Smooth muscle cell (in vitro differentiated cells): ENCODE results near the gene GPX1. TPM values are rescaled to one million over a fixed set of nuclear protein-coding genes. Genes with fewer than 3 reads are reported as not detected.
A peak's percentile ranks its signal among the peaks of the same experiment; 100 is the strongest.

Experiments
- DNase-seq: peaks from one replicate; lab custom pipeline; 2025; ENCODE audit not compliant: unreplicated experiment; lab: John Stamatoyannopoulos, UW
- H2AFZ ChIP-seq: fragments of 200-600 bp; sonication (generic); 2 replicates; pipeline ENCODE4 v1.6.0; 2016; ENCODE audit warnings: antibody characterized with exemption, low read depth, mild to moderate bottlenecking
- H3F3A ChIP-seq: fragments of 200-600 bp; sonication (generic); 2 replicates; pipeline ENCODE4 v1.6.0; 2017; ENCODE audit warnings: antibody characterized with exemption, low read depth
- H3K27ac ChIP-seq: fragments of 200-600 bp; sonication (generic); 2 replicates; pipeline ENCODE4 v1.5.1; 2016; ENCODE audit warnings: low read depth, mild to moderate bottlenecking
- H3K27me3 ChIP-seq: fragments of 200-600 bp; sonication (generic); 2 replicates; pipeline ENCODE4 v1.6.1; 2016; ENCODE audit warnings: low read depth, mild to moderate bottlenecking
- H3K36me3 ChIP-seq: fragments of 200-600 bp; sonication (generic); 2 replicates; pipeline ENCODE4 v1.5.1; 2016; ENCODE audit warnings: low read depth
- H3K4me1 ChIP-seq: fragments of 200-600 bp; sonication (generic); 2 replicates; pipeline ENCODE4 v1.5.1; 2016; ENCODE audit warnings: low read depth
- H3K4me2 ChIP-seq: fragments of 200-600 bp; sonication (generic); 2 replicates; pipeline ENCODE4 v1.6.0; 2016; ENCODE audit warnings: mild to moderate bottlenecking
- H3K4me3 ChIP-seq: fragments of 200-600 bp; sonication (generic); 2 replicates; pipeline ENCODE4 v1.5.1; 2016; ENCODE audit warnings: mild to moderate bottlenecking
- H3K79me2 ChIP-seq: fragments of 200-600 bp; sonication (generic); 2 replicates; pipeline ENCODE4 v1.6.0; 2016; ENCODE audit warnings: low read depth, mild to moderate bottlenecking
- H3K9ac ChIP-seq: fragments of 200-600 bp; sonication (generic); 2 replicates; pipeline ENCODE4 v1.6.0; 2016; ENCODE audit warnings: low read depth
- H3K9me3 ChIP-seq: fragments of 200-600 bp; sonication (generic); replicated peaks from 2 replicates; pipeline ENCODE4 v1.5.1; 2016; ENCODE audit warnings: low read depth
- H4K20me1 ChIP-seq: fragments of 200-600 bp; sonication (generic); 2 replicates; pipeline ENCODE4 v1.6.0; 2016; ENCODE audit warnings: low read depth
- WGBS: methylation state at CpG from one replicate; pipeline ENCODE4 v1.1.7; 2016; ENCODE audit warnings: low lambda C conversion rate; 5-methylcytosine and 5-hydroxymethylcytosine counted together
- polyA plus RNA-seq: library from polyadenylated mRNA; unstranded; fragments of >200 nt; fragmentation: Nextera tagmentation; extraction: Ambion mirVana; gene quantifications from 2 replicates; pipeline ENCODE4 v1.2.1, GENCODE V29; 2016
- total RNA-seq: library from RNA; depleted of rRNA; stranded (reverse); fragments of >200 nt; gene quantifications from 2 replicates; pipeline ENCODE4 v1.2.3, GENCODE V29; 2014
- TF ChIP-seq, protein P1 (sequence below): fragments of 200-600 bp; sonication (generic); IDR thresholded peaks from 2 replicates; pipeline ENCODE4 v1.5.1; 2017; ENCODE audit warnings: borderline replicate concordance, mild to moderate bottlenecking, antibody characterized with exemption; ENCODE audit not compliant: insufficient read depth, poor library complexity, severe bottlenecking

GPX1 gene
- total and polyA plus RNA-seq, 2 experiments from 2014 or later, result 173 to 247 TPM

DNA sequence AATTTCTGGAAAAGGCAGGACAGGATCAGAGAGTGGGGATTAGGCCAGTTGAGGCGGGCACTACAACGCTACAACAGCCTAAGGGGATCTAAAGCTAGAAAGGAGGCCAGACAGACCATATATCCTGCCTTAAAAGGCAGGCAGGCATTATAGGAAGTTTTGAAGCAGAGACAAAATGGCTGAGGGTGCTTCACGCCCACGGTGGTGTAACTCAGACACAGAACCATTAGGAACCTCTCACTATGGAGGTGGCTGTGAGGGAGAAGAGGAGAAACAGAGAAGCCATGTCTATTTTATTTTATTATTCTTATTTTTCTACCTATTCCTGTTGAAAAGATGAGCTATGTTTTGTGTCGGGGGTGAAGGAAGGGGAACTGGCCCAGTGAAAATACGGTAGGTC is 16.2 kb downstream of the GPX1 start:
- no peaks in the 10 kb centered on the region for H3K27me3 ChIP-seq
- H3K36me3 ChIP-seq, result no peaks in the 10 kb centered on the region
- no peak for DNase-seq
- H3K79me2 ChIP-seq, result peaks cover 27% of the 10 kb centered on the region
- no peak overlapping the region for H3K4me2 ChIP-seq
- H4K20me1 ChIP-seq, result no peaks in the 10 kb centered on the region
- WGBS, result 99% methylated on average over 6 of the region's 6 CpGs
- no peak overlapping the region for H2AFZ ChIP-seq
- no peaks in the 10 kb centered on the region for H3K9me3 ChIP-seq
- TF ChIP-seq, protein P1, sequence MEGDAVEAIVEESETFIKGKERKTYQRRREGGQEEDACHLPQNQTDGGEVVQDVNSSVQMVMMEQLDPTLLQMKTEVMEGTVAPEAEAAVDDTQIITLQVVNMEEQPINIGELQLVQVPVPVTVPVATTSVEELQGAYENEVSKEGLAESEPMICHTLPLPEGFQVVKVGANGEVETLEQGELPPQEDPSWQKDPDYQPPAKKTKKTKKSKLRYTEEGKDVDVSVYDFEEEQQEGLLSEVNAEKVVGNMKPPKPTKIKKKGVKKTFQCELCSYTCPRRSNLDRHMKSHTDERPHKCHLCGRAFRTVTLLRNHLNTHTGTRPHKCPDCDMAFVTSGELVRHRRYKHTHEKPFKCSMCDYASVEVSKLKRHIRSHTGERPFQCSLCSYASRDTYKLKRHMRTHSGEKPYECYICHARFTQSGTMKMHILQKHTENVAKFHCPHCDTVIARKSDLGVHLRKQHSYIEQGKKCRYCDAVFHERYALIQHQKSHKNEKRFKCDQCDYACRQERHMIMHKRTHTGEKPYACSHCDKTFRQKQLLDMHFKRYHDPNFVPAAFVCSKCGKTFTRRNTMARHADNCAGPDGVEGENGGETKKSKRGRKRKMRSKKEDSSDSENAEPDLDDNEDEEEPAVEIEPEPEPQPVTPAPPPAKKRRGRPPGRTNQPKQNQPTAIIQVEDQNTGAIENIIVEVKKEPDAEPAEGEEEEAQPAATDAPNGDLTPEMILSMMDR, result no peak
- H3K27ac ChIP-seq, result no peak overlapping the region
- H3K4me1 ChIP-seq, result peaks cover 10% of the 10 kb centered on the region
- no peaks in the 10 kb centered on the region for H3F3A ChIP-seq
- no peak overlapping the region for H3K9ac ChIP-seq
- H3K4me3 ChIP-seq, result no peak overlapping the region

DNA sequence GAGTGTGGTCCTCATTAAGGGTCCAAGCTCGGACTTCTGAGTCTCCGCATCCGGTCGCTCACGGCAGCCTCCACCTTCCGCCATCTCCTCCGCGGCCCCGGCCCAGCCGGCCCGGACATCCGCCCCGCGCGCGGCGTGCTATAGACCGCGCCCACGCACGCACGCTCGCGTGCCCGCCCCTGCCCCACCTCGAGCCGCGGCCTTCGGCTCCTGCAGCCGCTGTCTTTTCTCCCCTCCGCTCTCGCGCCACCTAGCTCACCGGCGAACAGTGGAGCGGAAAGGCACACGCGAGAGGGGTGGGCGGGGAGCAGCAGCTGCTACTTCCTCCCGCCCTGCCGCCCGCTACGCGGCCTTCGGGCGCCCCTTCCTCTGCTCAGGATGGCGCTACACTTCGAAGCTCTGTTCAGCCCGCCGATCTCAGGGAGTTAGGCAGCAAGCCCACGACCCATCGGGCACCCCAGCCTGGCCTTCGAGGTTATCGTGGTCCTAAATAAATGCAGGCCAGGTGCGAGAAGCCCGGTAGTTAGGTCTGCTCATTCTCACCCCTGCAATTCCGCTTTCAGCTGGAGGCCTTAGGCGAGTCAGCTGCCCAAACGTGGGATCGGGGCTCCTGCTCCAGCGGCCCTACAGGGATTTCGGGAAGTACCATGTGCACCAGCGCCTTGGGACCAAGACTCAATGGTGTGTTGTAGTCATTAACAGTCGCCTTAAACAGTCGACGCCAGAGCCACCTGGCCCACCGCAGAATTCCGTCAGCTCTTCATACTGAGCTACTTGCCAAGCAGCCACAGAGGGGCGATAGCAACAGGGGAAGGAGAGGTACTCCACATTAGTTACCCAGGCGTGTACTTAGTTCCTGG is 18.0 kb downstream of the GPX1 start, which contains the start of gene USP4:
USP4 (minus strand) TSS at position 113 of the 860 bp plus-strand sequence; CDS start at position 84, 29 bp downstream.
- no peaks in the 10 kb centered on the region for H3F3A ChIP-seq
- WGBS, result 2% methylated on average over 70 of the region's 70 CpGs

DNA sequence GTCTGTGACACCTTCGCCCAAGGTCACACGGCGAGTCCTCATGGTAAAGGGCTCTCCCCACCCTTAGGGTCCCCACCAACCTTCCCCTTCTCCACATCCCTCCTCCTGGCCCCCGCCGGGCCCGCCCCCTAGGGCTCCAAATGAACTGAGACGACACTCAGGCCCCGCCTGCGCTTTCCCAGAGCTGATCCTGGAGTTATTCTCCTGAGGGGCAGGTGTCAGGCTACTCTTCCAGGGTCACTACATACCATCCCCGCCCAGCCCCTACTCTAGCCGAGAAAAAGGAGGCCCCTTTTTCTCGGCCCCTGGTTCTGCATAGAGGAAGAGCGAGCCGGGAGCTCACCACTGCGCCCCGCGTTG is 18.6 kb downstream of the GPX1 start:
- WGBS, result 4% methylated on average over 16 of the region's 17 CpGs
- Histone ChIP-seq H3K27ac (peak overlapping the region; percentile 65), H3K9me3 (no peaks in the 10 kb centered on the region), H3K4me1 (peaks cover 10% of the 10 kb centered on the region), H2AFZ (peak overlapping the region; percentile 83), H3K9ac (peak overlapping the region; percentile 49), H3K27me3 (no peaks in the 10 kb centered on the region), H3K4me2 (peak overlapping the region; percentile 87), H3K79me2 (peaks cover 47% of the 10 kb centered on the region), H3K36me3 (peaks cover 5% of the 10 kb centered on the region), H3K4me3 (peak overlapping the region; percentile 80), H3F3A (no peaks in the 10 kb centered on the region), H4K20me1 (peaks cover 4% of the 10 kb centered on the region)
- DNase-seq, result peak; percentile 30
- TF ChIP-seq, protein P1, result no peak

More for the DNA sequence above, 18.0 kb downstream of the GPX1 start, which contains the start of gene USP4:
- peak within 1 kb of the TSS; percentile 65 for H3K27ac ChIP-seq
- H3K9me3 ChIP-seq, result no peaks in the 10 kb centered on the region
- peak within 1 kb of the TSS; percentile 83 for H2AFZ ChIP-seq
- peak within 1 kb of the TSS; percentile 80 for H3K4me3 ChIP-seq
- H3K27me3 ChIP-seq, result no peaks in the 10 kb centered on the region
- DNase-seq, result peak; percentile 51
- TF ChIP-seq, protein P1, result peak; percentile 29
- H3K79me2 ChIP-seq, result peaks cover 42% of the 10 kb centered on the region
- peaks cover 4% of the 10 kb centered on the region for H3K36me3 ChIP-seq
- H3K4me1 ChIP-seq, result peaks cover 10% of the 10 kb centered on the region
- peak within 1 kb of the TSS; percentile 87 for H3K4me2 ChIP-seq
- peaks cover 4% of the 10 kb centered on the region for H4K20me1 ChIP-seq
- H3K9ac ChIP-seq, result peak within 1 kb of the TSS; percentile 49
